HG02571 (cell line): ENCODE results near the gene CGREF1.
"Not testable (repeated sequence)": the region's sequence is repeated elsewhere in the genome, so short reads cannot be mapped to it uniquely, and the experiment has no call there.

Experiments used
- ATAC-seq: cut with Tn5 transposase; IDR thresholded peaks from one replicate; pipeline ENCODE4 v1.9.1; 2021; ENCODE audit warnings: mild to moderate bottlenecking, moderate library complexity; ENCODE audit not compliant: unreplicated experiment

Gene CGREF1

GRCh38 chr2:27137322-27137935, 18.5 kb upstream of the CGREF1 start:
- ATAC-seq: no peak

GRCh38 chr2:27136751-27137150, 17.8 kb upstream of the CGREF1 start:
- no peak for ATAC-seq

- ATAC-seq: no peak
Measured at GRCh38 chr2:27135478-27135955, 16.6 kb upstream of the CGREF1 start.

- no peak for ATAC-seq
Measured at GRCh38 chr2:27134781-27135477, 16.0 kb upstream of the CGREF1 start.

- ATAC-seq: peak; percentile 86
Measured at GRCh38 chr2:27133905-27134780, 15.2 kb upstream of the CGREF1 start, which contains the start of gene PREB. TSS of gene PREB (minus strand) at chr2:27134636. CDS start at chr2:27134421, 215 bp downstream.

- no peak for ATAC-seq
Measured at GRCh38 chr2:27133195-27133875, 14.4 kb upstream of the CGREF1 start.

GRCh38 chr2:27131429-27131828, 12.5 kb upstream of the CGREF1 start:
- no peak for ATAC-seq

GRCh38 chr2:27130396-27130795, 11.5 kb upstream of the CGREF1 start:
- no peak for ATAC-seq

- ATAC-seq: no peak
Measured at GRCh38 chr2:27128668-27129571, 10.0 kb upstream of the CGREF1 start.

GRCh38 chr2:27127883-27128667, 9.1 kb upstream of the CGREF1 start:
- no peak for ATAC-seq

GRCh38 chr2:27126252-27126710, 7.4 kb upstream of the CGREF1 start:
- no peak for ATAC-seq

- no peak for ATAC-seq
Measured at GRCh38 chr2:27125104-27125503, 6.2 kb upstream of the CGREF1 start.

GRCh38 chr2:27123302-27124150, 4.6 kb upstream of the CGREF1 start, which contains the start of gene ABHD1:
TSS of gene ABHD1 (plus strand) at chr2:27123815. CDS start at chr2:27123949, 134 bp downstream.
- ATAC-seq: peak; percentile 59

GRCh38 chr2:27122791-27123190, 3.9 kb upstream of the CGREF1 start:
- ATAC-seq: no peak

- no peak for ATAC-seq
Measured at GRCh38 chr2:27121906-27122305, 3.0 kb upstream of the CGREF1 start.

- ATAC-seq: not testable (repeated sequence)
Measured at GRCh38 chr2:27119330-27119670, 372 bp upstream of the CGREF1 start.

GRCh38 chr2:27117995-27118524, 868 bp downstream of the CGREF1 start:
- ATAC-seq: no peak

GRCh38 chr2:27115519-27115918, 3.4 kb downstream of the CGREF1 start:
- ATAC-seq: no peak
